Kidney (tissue), 14 donors: ENCODE data around the gene TOR1AIP2. TPM values are rescaled to one million over a fixed set of nuclear protein-coding genes. Genes with fewer than 3 reads are reported as not detected.
"Not testable (repeated sequence)": the region's sequence is repeated elsewhere in the genome, so short reads cannot be mapped to it uniquely, and the experiment has no call there.

Experiments
- DNase-seq, 5 donors: peaks; one replicate each; pipeline ENCODE4 v3.0.0-alpha.2; 2013 to 2020
- FAIRE-seq: peaks from 2 replicates; lab custom pipeline; 2012; peaks lifted over from hg19 to GRCh38; lab: Jason Lieb, UNC
- H3K27ac ChIP-seq, 2 donors: one replicate each; pipeline ENCODE4 v1.7.0; 2013; ENCODE audit warnings: low read depth in 2 of 2, low read length in 2 of 2, inconsistent platforms in 1 of 2
- H3K27me3 ChIP-seq: one replicate; pipeline ENCODE4 v1.7.1; 2013; ENCODE audit warnings: low read length, inconsistent platforms; ENCODE audit not compliant: control insufficient read depth, insufficient read depth
- H3K36me3 ChIP-seq, 3 donors: one replicate each; pipeline versions ENCODE4 v1.7.0 to v1.7.1; 2013; ENCODE audit warnings: low read length in 3 of 3, control low read depth in 1 of 3, inconsistent platforms in 1 of 3; ENCODE audit not compliant: insufficient read depth in 3 of 3, control insufficient read depth in 2 of 3
- H3K4me1 ChIP-seq, 3 donors: one replicate each; pipeline versions ENCODE4 v1.7.0 to v1.7.1; 2013; ENCODE audit warnings: low read length in 3 of 3, inconsistent platforms in 1 of 3, low read depth in 1 of 3; ENCODE audit not compliant: control insufficient read depth in 2 of 3, insufficient read depth in 2 of 3
- H3K4me3 ChIP-seq, 3 donors: one replicate each; pipeline versions ENCODE4 v1.7.0 to v1.8.1; 2013; ENCODE audit warnings: low read length in 3 of 3, control low read depth in 1 of 3, inconsistent platforms in 1 of 3
- H3K9ac ChIP-seq, 3 donors: one replicate each; pipeline versions ENCODE4 v1.7.0 to v1.7.1; 2013; ENCODE audit warnings: low read length in 3 of 3, control low read depth in 1 of 3, inconsistent platforms in 1 of 3
- H3K9me3 ChIP-seq, 3 donors: one replicate each; pipeline versions ENCODE4 v1.7.0 to v1.7.1; 2013; ENCODE audit warnings: low read length in 3 of 3, control low read depth in 1 of 3, inconsistent platforms in 1 of 3; ENCODE audit not compliant: control insufficient read depth in 2 of 3, insufficient read depth in 1 of 3
- CTCF ChIP-seq: IDR thresholded peaks from 3 replicates; pipeline ENCODE4 v1.5.1; 2012; ENCODE audit warnings: mild to moderate bottlenecking, moderate library complexity, borderline replicate concordance; ENCODE audit not compliant: insufficient read depth; ENCODE audit errors: extremely low read depth
- intact Hi-C: fragments of 100-400 bp; cut with DNase I; formaldehyde crosslinking; loops from one replicate; pipeline ENCODE4 v1.11.1; 2022
- polyA plus RNA-seq: library from polyadenylated mRNA; stranded (reverse); fragments of 350-450 nt; fragmentation: Illumina TruSeq; extraction: RNeasy Lipid Tissue Mini Kit (QIAGEN cat#74804); gene quantifications from one replicate; pipeline ENCODE4 v1.2.3, GENCODE V29; 2014; ENCODE audit warnings: low read depth, low replicate concordance; ENCODE audit not compliant: insufficient read depth
- total RNA-seq: library from RNA; stranded (reverse); fragmentation: NEBNext Ultra II Directional; extraction: Animal tissue kit (Norgen Biotek cat#: 25700); gene quantifications from one replicate; pipeline ENCODE4 v1.2.1, GENCODE V29; 2021
- donor health status: control.
- donor health status: control.
- donor health status: control.
- donor health status: control.
- donor health status: control.
- donor health status: DM: yes; HTN: yes; CAD: no.
- donor health status: Normal renal cell carcinoma (clear cell type).

The TOR1AIP2 gene
- total and polyA plus RNA-seq, 2 donors from 2014 or later, result 13.1 to 80.5 TPM

- no peak for FAIRE-seq
- Histone ChIP-seq H3K9ac (no peak overlapping the region), H3K4me3 (no peak overlapping the region), H3K4me1 (no peaks in the 10 kb centered on the region), H3K36me3 (peaks cover 0 to 22% (median 14%) of the 10 kb centered on the region in 3 donors), H3K27ac (no peak overlapping the region), H3K27me3 (no peaks in the 10 kb centered on the region), H3K9me3 (no peaks in the 10 kb centered on the region)
- intact Hi-C loops, result no loop called here
- no peak for DNase-seq
- no peak for TF ChIP-seq CTCF
Measured at GRCh38 chr1:179860652-179861051, 17.0 kb downstream of the TOR1AIP2 start.

DNA sequence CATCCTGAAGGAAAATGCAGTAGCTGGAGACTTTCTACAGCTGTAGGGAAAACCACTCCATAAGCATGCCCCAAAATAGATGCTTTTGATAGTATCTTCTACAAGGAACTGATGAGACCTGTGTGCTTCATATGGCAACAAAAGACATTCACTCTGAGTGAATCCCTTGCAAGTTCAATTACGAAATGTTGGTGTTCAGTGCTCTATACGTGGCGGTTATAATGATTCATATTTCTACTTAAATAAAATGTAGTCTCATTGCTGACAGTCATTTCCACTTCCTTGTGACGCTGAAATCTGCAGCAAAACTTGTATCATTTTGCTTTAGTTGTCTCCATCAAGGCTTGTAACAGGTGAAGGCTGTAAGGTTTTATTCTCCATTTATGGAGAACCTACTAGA lies 20.6 kb downstream of the TOR1AIP2 start:
- no peaks in the 10 kb centered on the region for H3K9me3 ChIP-seq
- H3K4me3 ChIP-seq, result no peak overlapping the region
- FAIRE-seq, result no peak
- no peaks in the 10 kb centered on the region for H3K27me3 ChIP-seq
- no peak for TF ChIP-seq CTCF
- no peak overlapping the region for H3K9ac ChIP-seq
- intact Hi-C loops, result no loop called here
- H3K4me1 ChIP-seq, result no peaks in the 10 kb centered on the region
- peaks cover 0 to 5% (median 3%) of the 10 kb centered on the region in 3 donors for H3K36me3 ChIP-seq
- no peak for DNase-seq
- H3K27ac ChIP-seq, result no peak overlapping the region

- no peak overlapping the region for H3K27ac ChIP-seq
- H3K27me3 ChIP-seq, result no peaks in the 10 kb centered on the region
- FAIRE-seq (no peak), DNase-seq (no peak)
- no peaks in the 10 kb centered on the region for H3K4me1 ChIP-seq
- H3K9ac ChIP-seq, result no peak overlapping the region
- TF ChIP-seq CTCF, result no peak
- H3K9me3 ChIP-seq, result no peaks in the 10 kb centered on the region
- intact Hi-C loops, result no loop called here
- H3K4me3 ChIP-seq, result no peak overlapping the region
- H3K36me3 ChIP-seq, result peaks cover 0 to 8% (median 0%) of the 10 kb centered on the region in 3 donors
Measured at GRCh38 chr1:179856296-179856695, 21.3 kb downstream of the TOR1AIP2 start.

- H3K4me3 ChIP-seq, H3K4me1 ChIP-seq, DNase-seq, H3K9ac ChIP-seq, H3K9me3 ChIP-seq, H3K27ac ChIP-seq, H3K27me3 ChIP-seq, FAIRE-seq, intact Hi-C loops: not testable (repeated sequence)
- peaks cover 0 to 10% (median 3%) of the 10 kb centered on the region in 3 donors for H3K36me3 ChIP-seq
Measured at GRCh38 chr1:179855831-179856230, 21.8 kb downstream of the TOR1AIP2 start.
